GM21786 (cell line): ENCODE data around the gene BRIP1.
"Not testable (repeated sequence)": the region's sequence is repeated elsewhere in the genome, so short reads cannot be mapped to it uniquely, and the experiment has no call there.

Source experiments
- ATAC-seq: cut with Tn5 transposase; IDR thresholded peaks from one replicate; pipeline ENCODE4 v1.9.1; 2021; ENCODE audit not compliant: unreplicated experiment

Gene BRIP1

GRCh38 chr17:61670691-61671090 lies 192.6 kb downstream of the BRIP1 start:
- ATAC-seq: no peak

GRCh38 chr17:61669522-61669921 lies 193.8 kb downstream of the BRIP1 start:
- ATAC-seq: no peak

GRCh38 chr17:61668486-61668885 lies 194.8 kb downstream of the BRIP1 start:
- no peak for ATAC-seq

- ATAC-seq: not testable (repeated sequence)
Observed at GRCh38 chr17:61666406-61667088, 196.8 kb downstream of the BRIP1 start.

- no peak for ATAC-seq
Observed at GRCh38 chr17:61663310-61663709, 200.0 kb downstream of the BRIP1 start.

GRCh38 chr17:61662741-61663140 lies 200.6 kb downstream of the BRIP1 start:
- ATAC-seq: no peak

GRCh38 chr17:61662186-61662585 lies 201.1 kb downstream of the BRIP1 start:
- no peak for ATAC-seq

GRCh38 chr17:61660746-61661485 lies 202.4 kb downstream of the BRIP1 start:
- ATAC-seq: no peak

- no peak for ATAC-seq
Observed at GRCh38 chr17:61659437-61659836, 203.9 kb downstream of the BRIP1 start.

GRCh38 chr17:61658183-61658582 lies 205.1 kb downstream of the BRIP1 start:
- no peak for ATAC-seq

GRCh38 chr17:61657338-61657737 lies 206.0 kb downstream of the BRIP1 start:
- no peak for ATAC-seq

GRCh38 chr17:61656721-61657217 lies 206.6 kb downstream of the BRIP1 start:
- no peak for ATAC-seq

- no peak for ATAC-seq
Observed at GRCh38 chr17:61650749-61651148, 212.6 kb downstream of the BRIP1 start.

GRCh38 chr17:61648587-61648986 lies 214.7 kb downstream of the BRIP1 start:
- no peak for ATAC-seq

GRCh38 chr17:61647047-61647446 lies 216.3 kb downstream of the BRIP1 start:
- ATAC-seq: no peak

GRCh38 chr17:61646482-61646881 lies 216.8 kb downstream of the BRIP1 start:
- no peak for ATAC-seq

GRCh38 chr17:61645920-61646319 lies 217.4 kb downstream of the BRIP1 start:
- ATAC-seq: no peak

- ATAC-seq: no peak
Observed at GRCh38 chr17:61644800-61645774, 218.2 kb downstream of the BRIP1 start.

- no peak for ATAC-seq
Observed at GRCh38 chr17:61642768-61643167, 220.6 kb downstream of the BRIP1 start.

- ATAC-seq: no peak
Observed at GRCh38 chr17:61641715-61642114, 221.6 kb downstream of the BRIP1 start.

- ATAC-seq: no peak
Observed at GRCh38 chr17:61641084-61641483, 222.2 kb downstream of the BRIP1 start.
